HCT116 (cell line): ENCODE measurements around the gene HPS1. TPM values are rescaled to one million over a fixed set of nuclear protein-coding genes. Genes with fewer than 3 reads are reported as not detected.

Source experiments
- ATAC-seq: fragments of 200-7000 bp; cut with Tn5 transposase; 2 replicates; pipeline ENCODE4 v1.9.1; 2020; ENCODE audit warnings: mild to moderate bottlenecking, moderate library complexity
- BruUV-seq: library from RNA; stranded (reverse); fragments of 400-500 nt; replicated peaks from 2 replicates; lab custom pipeline; 2021; lab: Mats Ljungman, UMichigan
- CTCF ChIA-PET: fragments of 300-600 bp; sonication (Branson Sonifier 250); formaldehyde crosslinking; loops from one replicate; lab custom pipeline; 2021; ENCODE audit warnings: antibody characterized with exemption; lab: Charles Lee
- POLR2A ChIA-PET: fragments of 300-600, 350-600 bp; sonication (Branson Sonifier 250); formaldehyde crosslinking; loops from one replicate; lab custom pipeline; 2021; ENCODE audit warnings: antibody characterized with exemption; lab: Charles Lee
- RAD21 ChIA-PET, 2 experiments: fragments of 300-600 bp; sonication (Branson Sonifier 250); formaldehyde crosslinking; loops; one replicate each; lab custom pipeline; 2023; ENCODE audit warnings: low total read pairs in 2 of 2; ENCODE audit not compliant: uncharacterized antibody in 2 of 2, unreplicated experiment in 2 of 2, low non-redundant PET in 1 of 2; lab: Charles Lee
- DNase-seq: peaks from one replicate; pipeline ENCODE4 v3.0.0-alpha.2; 2010; ENCODE audit warnings: low read depth, low spot score
- H2AFZ ChIP-seq: fragments of 200-600 bp; shearing (Covaris generic), sonication (generic); 2 replicates; pipeline ENCODE4 v1.6.1; 2017; ENCODE audit warnings: low read depth, mixed run types, mixed read lengths, antibody characterized with exemption, low read length; ENCODE audit not compliant: poor library complexity, severe bottlenecking
- H3K27ac ChIP-seq: 2 replicates; pipeline ENCODE4 v1.5.1; 2012; ENCODE audit warnings: low read depth, low read length
- H3K27me3 ChIP-seq: fragments of 200-600 bp; sonication (generic); 2 replicates; pipeline ENCODE4 v1.6.1; 2016; ENCODE audit warnings: mixed run types, low read length, mixed read lengths; ENCODE audit not compliant: insufficient read depth
- H3K36me3 ChIP-seq, 2 experiments: fragments of 200-500 bp in 1 of 2; fragments of 200-600 bp in 1 of 2; sonication (Bioruptor generic) in 1 of 2; sonication (generic) in 1 of 2; 2 replicates each; pipeline versions ENCODE4 v1.5.1 to v1.6.1; 2014 to 2016; ENCODE audit warnings: low read length in 2 of 2, inconsistent platforms in 1 of 2, mixed read lengths in 1 of 2, mixed run types in 1 of 2; ENCODE audit not compliant: insufficient read depth in 2 of 2, control insufficient read depth in 1 of 2
- H3K4me1 ChIP-seq, 2 experiments: fragments of 200-600 bp in 1 of 2; sonication (generic) in 1 of 2; 2 replicates each; pipeline versions ENCODE4 v1.5.1 to v1.6.1; 2012 to 2017; ENCODE audit warnings: low read length in 2 of 2, inconsistent platforms in 1 of 2, mild to moderate bottlenecking in 1 of 2, mixed read lengths in 1 of 2, mixed run types in 1 of 2, moderate library complexity in 1 of 2; ENCODE audit not compliant: insufficient read depth in 2 of 2, control insufficient read depth in 1 of 2
- H3K4me2 ChIP-seq: fragments of 200-600 bp; sonication (generic); 2 replicates; pipeline ENCODE4 v1.6.1; 2017; ENCODE audit warnings: mixed run types, low read length, mixed read lengths
- H3K4me3 ChIP-seq, 2 experiments: fragments of 200-600 bp in 1 of 2; sonication (generic) in 1 of 2; replicated peaks in 1 of 2; 2 replicates each; pipeline ENCODE4 v1.5.1; 2011 to 2016; ENCODE audit warnings: low read length in 2 of 2, control low read depth in 1 of 2, low read depth in 1 of 2, mild to moderate bottlenecking in 1 of 2, mixed read lengths in 1 of 2, mixed run types in 1 of 2
- H3K79me2 ChIP-seq: fragments of 200-600 bp; sonication (generic); 2 replicates; pipeline ENCODE4 v1.6.1; 2017; ENCODE audit warnings: mild to moderate bottlenecking, mixed run types, low read length, moderate library complexity, mixed read lengths; ENCODE audit not compliant: insufficient read depth
- H3K9ac ChIP-seq: fragments of 200-600 bp; sonication (generic); 2 replicates; pipeline ENCODE4 v1.6.1; 2016; ENCODE audit warnings: low read length, mixed read lengths
- H3K9me2 ChIP-seq: fragments of 200-600 bp; sonication (generic), shearing (Covaris generic); 2 replicates; pipeline ENCODE4 v1.6.1; 2017; ENCODE audit warnings: mixed run types, mild to moderate bottlenecking, moderate library complexity; ENCODE audit not compliant: insufficient read depth
- H3K9me3 ChIP-seq, 2 experiments: fragments of 200-500 bp in 1 of 2; fragments of 200-600 bp in 1 of 2; sonication (Bioruptor generic) in 1 of 2; sonication (generic) in 1 of 2; 2 replicates each; pipeline ENCODE4 v1.6.1; 2014 to 2017; ENCODE audit warnings: low read length in 2 of 2, mixed read lengths in 2 of 2, inconsistent platforms in 1 of 2, low read depth in 1 of 2, mild to moderate bottlenecking in 1 of 2, mixed run types in 1 of 2, moderate library complexity in 1 of 2; ENCODE audit not compliant: control insufficient read depth in 1 of 2, insufficient read depth in 1 of 2
- H4K20me1 ChIP-seq: fragments of 200-600 bp; sonication (generic), shearing (Covaris generic); 2 replicates; pipeline ENCODE4 v1.6.1; 2017; ENCODE audit warnings: mixed run types, mild to moderate bottlenecking, moderate library complexity; ENCODE audit not compliant: insufficient read depth
- CEBPB ChIP-seq: IDR thresholded peaks from 2 replicates; pipeline ENCODE4 v1.6.1; 2012; ENCODE audit warnings: low read depth
- EZH2phosphoT487 ChIP-seq: fragments of 200-600 bp; IDR thresholded peaks from 2 replicates; pipeline ENCODE4 v1.6.1; 2018; ENCODE audit warnings: antibody characterized with exemption, borderline replicate concordance
- FOSL1 ChIP-seq: IDR thresholded peaks from 2 replicates; pipeline ENCODE4 v1.6.1; 2012; ENCODE audit warnings: low read depth
- POLR2A ChIP-seq: IDR thresholded peaks from 2 replicates; pipeline ENCODE4 v1.7.0; 2011; ENCODE audit warnings: borderline replicate concordance; ENCODE audit not compliant: insufficient read depth, insufficient read length; ENCODE audit errors: extremely low read depth
- POLR2AphosphoS5 ChIP-seq: IDR thresholded peaks from 2 replicates; pipeline ENCODE4 v1.6.1; 2011; ENCODE audit warnings: mild to moderate bottlenecking, low read depth, low read length, moderate library complexity
- RAD21 ChIP-seq: IDR thresholded peaks from 2 replicates; pipeline ENCODE4 v1.6.1; 2012; ENCODE audit warnings: low read depth, mild to moderate bottlenecking
- SIN3A ChIP-seq: IDR thresholded peaks from 2 replicates; pipeline ENCODE4 v1.6.1; 2012; ENCODE audit warnings: low read depth
- SRF ChIP-seq: IDR thresholded peaks from 2 replicates; pipeline ENCODE4 v1.6.1; 2012; ENCODE audit warnings: low read depth
- YY1 ChIP-seq: IDR thresholded peaks from 2 replicates; pipeline ENCODE4 v1.6.1; 2011; ENCODE audit warnings: low read length, low read depth, moderate library complexity, mild to moderate bottlenecking; ENCODE audit not compliant: insufficient replicate concordance; ENCODE audit errors: extremely low read depth
- ZBTB33 ChIP-seq: IDR thresholded peaks from 2 replicates; pipeline ENCODE4 v1.6.1; 2011; ENCODE audit warnings: mild to moderate bottlenecking, low read length, moderate library complexity; ENCODE audit not compliant: insufficient replicate concordance; ENCODE audit errors: extremely low read depth
- ZFX ChIP-seq: fragments of 450-650 bp; IDR thresholded peaks from 2 replicates; pipeline ENCODE4 v1.6.1; 2017
- ZNF274 ChIP-seq: fragments of 200-500 bp; sonication (Bioruptor generic); IDR thresholded peaks from 2 replicates; pipeline ENCODE4 v1.6.1; 2014; ENCODE audit warnings: mild to moderate bottlenecking, low read depth, low read length, inconsistent platforms
- intact Hi-C: fragments of 100-400 bp; cut with micrococcal nuclease; formaldehyde crosslinking; loops from 2 replicates; pipeline ENCODE4 v1.10.0; 2022
- total RNA-seq: library from RNA; stranded (reverse); gene quantifications from one replicate; pipeline ENCODE4 v1.2.1, GENCODE V29; 2021; ENCODE audit not compliant: unreplicated experiment
- TF ChIP-seq, protein P1 (sequence below): IDR thresholded peaks from 2 replicates; pipeline ENCODE4 v1.6.1; 2012; ENCODE audit warnings: low read depth

The HPS1 gene
- total RNA-seq, 1 experiment from 2014 or later, result 64.3 TPM

- H2AFZ ChIP-seq, result no peak overlapping the region
- ChIA-PET POLR2A (interaction anchor here (1.8 kb wide), 1 partner anchor 12 kb away, joined by 3 read pairs; no protein-coding TSS in a partner anchor), CTCF (interaction anchor here (1.8 kb wide), 1 partner anchor 15 kb away, joined by 6 read pairs; no protein-coding TSS in a partner anchor), RAD21 (no interaction called here)
- H3K9ac ChIP-seq, result no peak overlapping the region
- TF ChIP-seq EZH2phosphoT487 (no peak), CEBPB (no peak), YY1 (no peak), POLR2AphosphoS5 (no peak)
- no peaks in the 10 kb centered on the region for H3K9me2 ChIP-seq
- no peaks in the 10 kb centered on the region for H3K36me3 ChIP-seq
- no TSS peak for BruUV-seq
- no peak overlapping the region for H3K27ac ChIP-seq
- ATAC-seq, result no peak
- no peak overlapping the region for H3K4me2 ChIP-seq
- no peaks in the 10 kb centered on the region for H4K20me1 ChIP-seq
- 0 out of 2 replicates have a peak, but pooled peaks cover 7% of the 10 kb centered on the region for H3K79me2 ChIP-seq
- no peak for DNase-seq
- intact Hi-C loops, result loop anchor here (10.0 kb wide), 1 partner anchor 145 kb away; the partner anchor contains the start of gene LOXL4
- H3K9me3 ChIP-seq, result no peaks in the 10 kb centered on the region
- peaks cover 6 to 14% of the 10 kb centered on the region in 2 experiments for H3K4me1 ChIP-seq
- H3K27me3 ChIP-seq, result no peaks in the 10 kb centered on the region
- no peak overlapping the region for H3K4me3 ChIP-seq
Measured at GRCh38 chr10:98410135-98410743, 36.5 kb downstream of the HPS1 start.

GRCh38 chr10:98408799-98409198 is 37.9 kb downstream of the HPS1 start:
- Histone ChIP-seq H3K27me3 (no peaks in the 10 kb centered on the region), H2AFZ (no peak overlapping the region), H3K4me3 (no peak overlapping the region), H3K9ac (no peak overlapping the region), H3K4me1 (peaks cover 0 to 3% of the 10 kb centered on the region in 2 experiments; a peak in 2 of 4 replicates), H3K4me2 (no peak overlapping the region), H3K9me3 (no peaks in the 10 kb centered on the region), H4K20me1 (no peaks in the 10 kb centered on the region), H3K79me2 (0 out of 2 replicates have a peak, but pooled peaks cover 2% of the 10 kb centered on the region), H3K27ac (no peak overlapping the region), H3K36me3 (no peaks in the 10 kb centered on the region), H3K9me2 (no peaks in the 10 kb centered on the region)
- intact Hi-C loops, result no loop called here
- CTCF ChIA-PET, result interaction anchor here (1.8 kb wide), 1 partner anchor 17 kb away, joined by 6 read pairs; no protein-coding TSS in a partner anchor
- BruUV-seq, result no TSS peak
- POLR2A ChIA-PET, result no interaction called here
- DNase-seq (no peak), ATAC-seq (no peak)
- RAD21 ChIA-PET, result no interaction called here
- no peak for TF ChIP-seq SRF
- no peak for TF ChIP-seq ZBTB33
- TF ChIP-seq, protein P1, sequence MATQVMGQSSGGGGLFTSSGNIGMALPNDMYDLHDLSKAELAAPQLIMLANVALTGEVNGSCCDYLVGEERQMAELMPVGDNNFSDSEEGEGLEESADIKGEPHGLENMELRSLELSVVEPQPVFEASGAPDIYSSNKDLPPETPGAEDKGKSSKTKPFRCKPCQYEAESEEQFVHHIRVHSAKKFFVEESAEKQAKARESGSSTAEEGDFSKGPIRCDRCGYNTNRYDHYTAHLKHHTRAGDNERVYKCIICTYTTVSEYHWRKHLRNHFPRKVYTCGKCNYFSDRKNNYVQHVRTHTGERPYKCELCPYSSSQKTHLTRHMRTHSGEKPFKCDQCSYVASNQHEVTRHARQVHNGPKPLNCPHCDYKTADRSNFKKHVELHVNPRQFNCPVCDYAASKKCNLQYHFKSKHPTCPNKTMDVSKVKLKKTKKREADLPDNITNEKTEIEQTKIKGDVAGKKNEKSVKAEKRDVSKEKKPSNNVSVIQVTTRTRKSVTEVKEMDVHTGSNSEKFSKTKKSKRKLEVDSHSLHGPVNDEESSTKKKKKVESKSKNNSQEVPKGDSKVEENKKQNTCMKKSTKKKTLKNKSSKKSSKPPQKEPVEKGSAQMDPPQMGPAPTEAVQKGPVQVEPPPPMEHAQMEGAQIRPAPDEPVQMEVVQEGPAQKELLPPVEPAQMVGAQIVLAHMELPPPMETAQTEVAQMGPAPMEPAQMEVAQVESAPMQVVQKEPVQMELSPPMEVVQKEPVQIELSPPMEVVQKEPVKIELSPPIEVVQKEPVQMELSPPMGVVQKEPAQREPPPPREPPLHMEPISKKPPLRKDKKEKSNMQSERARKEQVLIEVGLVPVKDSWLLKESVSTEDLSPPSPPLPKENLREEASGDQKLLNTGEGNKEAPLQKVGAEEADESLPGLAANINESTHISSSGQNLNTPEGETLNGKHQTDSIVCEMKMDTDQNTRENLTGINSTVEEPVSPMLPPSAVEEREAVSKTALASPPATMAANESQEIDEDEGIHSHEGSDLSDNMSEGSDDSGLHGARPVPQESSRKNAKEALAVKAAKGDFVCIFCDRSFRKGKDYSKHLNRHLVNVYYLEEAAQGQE, result no peak
- TF ChIP-seq POLR2A, result no peak
- TF ChIP-seq SIN3A, result no peak
- no peak for TF ChIP-seq FOSL1
- TF ChIP-seq ZFX, result no peak
- TF ChIP-seq ZNF274, result no peak
- no peak for TF ChIP-seq YY1
- TF ChIP-seq RAD21, result no peak
